ENCODE measurements around the gene PEA15. TPM values are rescaled to one million over a fixed set of nuclear protein-coding genes. Genes with fewer than 3 reads are reported as not detected.

The PEA15 gene
- total and polyA plus RNA-seq, 2 of the 8 experiments (the other 6 are each of a cell fraction or from before 2014, with no cell fraction given): 71.3 to 75.1 TPM

GRCh38 chr1:160258177-160258798 lies 53.1 kb downstream of the PEA15 start:
- ChIA-PET POLR2A (ENCODE audit: partially characterized antibody) (interaction anchor here (1.2 to 1.7 kb wide), 3 partner anchors 13 to 89 kb away, joined by 5 to 8 read pairs (median 5); no protein-coding TSS in a partner anchor), CTCF (ENCODE audit: partially characterized antibody) (interaction anchor here (0.8 to 2.7 kb wide), 7 partner anchors 10 to 173 kb away, joined by 3 to 11 read pairs (median 4); partner anchors contain the start of gene PEX19)
- H3K27me3 ChIP-seq (replicated peaks in 1 of 4; ENCODE audit: control insufficient read depth in 3 of 4, extremely low read depth in 1 of 4, insufficient read depth in 3 of 4, low read length in 3 of 4): no peaks in the 10 kb centered on the region
- H4K20me1 ChIP-seq (replicated peaks in 1 of 2; ENCODE audit: control insufficient read depth in 1 of 2, insufficient read depth in 2 of 2, low read length in 2 of 2): no peaks in the 10 kb centered on the region
- no peak overlapping the region for H2BK5ac ChIP-seq (ENCODE audit: low read depth, low read length)
- WGBS, 2 experiments (ENCODE audit: extremely low coverage in 1 of 2, insufficient coverage in 1 of 2, insufficient read length in 1 of 2, insufficient replicate concordance in 2 of 2, low coverage in 1 of 2, low lambda C conversion rate in 2 of 2, missing lambda C conversion rate in 1 of 2): 91% methylated on average over 7 of the region's 7 CpGs; no CpG with 5 or more reads in 1 of the 2 experiments
- no peaks in the 10 kb centered on the region; the same call in 1 of the 2 replicates for H3K79me1 ChIP-seq (ENCODE audit: low read depth, low read length)
- H2BK120ac ChIP-seq (replicated peaks; ENCODE audit: low read depth, low read length): no peak overlapping the region
- no peak overlapping the region for H2BK15ac ChIP-seq (ENCODE audit: low read length)
- no peak overlapping the region for H4K8ac ChIP-seq (ENCODE audit: extremely low read depth, insufficient read depth, low read length)
- no peak overlapping the region for H4K91ac ChIP-seq (replicated peaks; ENCODE audit: insufficient read length, low read length)
- no peak overlapping the region for H3K14ac ChIP-seq (ENCODE audit: insufficient read length)
- no peak overlapping the region for H2BK12ac ChIP-seq (ENCODE audit: low read depth, low read length)
- no peak for FAIRE-seq
- no peak overlapping the region for H2AFZ ChIP-seq (ENCODE audit: low read length)
- no peak overlapping the region for H3K23ac ChIP-seq (ENCODE audit: insufficient read length)
- 0 out of 2 replicates have a peak, but pooled peaks cover 2% of the 10 kb centered on the region for H3K23me2 ChIP-seq (ENCODE audit: low read depth, low read length)
- no peak for DNase-seq (ENCODE audit: low read depth in 1 of 2, low spot score in 2 of 2)
- peaks cover 2 to 13% (median 5%) of the 10 kb centered on the region in 4 experiments; a peak in 6 of 7 replicates for H3K4me1 ChIP-seq (replicated peaks in 1 of 4; ENCODE audit: control insufficient read depth in 3 of 4, insufficient read depth in 4 of 4, low read length in 3 of 4)
- H4K5ac ChIP-seq (ENCODE audit: insufficient read length, low read depth, low read length): no peak overlapping the region
- no peak overlapping the region for H2BK20ac ChIP-seq (ENCODE audit: low read length)
- no peak overlapping the region for H3K9ac ChIP-seq (replicated peaks in 1 of 4; ENCODE audit: extremely low read depth in 1 of 4, low read depth in 3 of 4, low read length in 3 of 4)
- H3K36me3 ChIP-seq (ENCODE audit: control insufficient read depth in 2 of 4, insufficient read depth in 4 of 4, low read length in 3 of 4): peaks cover 0 to 4% (median 0%) of the 10 kb centered on the region in 4 experiments; a peak in 2 of 8 replicates
- H3K4ac ChIP-seq (replicated peaks; ENCODE audit: insufficient read length, low read depth, low read length): no peak overlapping the region
- H3K56ac ChIP-seq (replicated peaks; ENCODE audit: insufficient read length, low read depth, low read length): no peak overlapping the region
- H3K18ac ChIP-seq (ENCODE audit: extremely low read depth, low read length): no peak overlapping the region
- no peak overlapping the region for H3K27ac ChIP-seq (ENCODE audit: low read depth, low read length)
- peaks cover 5 to 76% of the 10 kb centered on the region in 2 experiments; a peak in 3 of 4 replicates for H3K79me2 ChIP-seq (ENCODE audit: control insufficient read depth in 1 of 2, insufficient read depth in 2 of 2, low read length in 2 of 2)
- no peak overlapping the region for H3K4me3 ChIP-seq (ENCODE audit: extremely low read depth in 1 of 4, insufficient read depth in 2 of 4, low read depth in 3 of 4, low read length in 4 of 4)
- TF ChIP-seq, protein P1, sequence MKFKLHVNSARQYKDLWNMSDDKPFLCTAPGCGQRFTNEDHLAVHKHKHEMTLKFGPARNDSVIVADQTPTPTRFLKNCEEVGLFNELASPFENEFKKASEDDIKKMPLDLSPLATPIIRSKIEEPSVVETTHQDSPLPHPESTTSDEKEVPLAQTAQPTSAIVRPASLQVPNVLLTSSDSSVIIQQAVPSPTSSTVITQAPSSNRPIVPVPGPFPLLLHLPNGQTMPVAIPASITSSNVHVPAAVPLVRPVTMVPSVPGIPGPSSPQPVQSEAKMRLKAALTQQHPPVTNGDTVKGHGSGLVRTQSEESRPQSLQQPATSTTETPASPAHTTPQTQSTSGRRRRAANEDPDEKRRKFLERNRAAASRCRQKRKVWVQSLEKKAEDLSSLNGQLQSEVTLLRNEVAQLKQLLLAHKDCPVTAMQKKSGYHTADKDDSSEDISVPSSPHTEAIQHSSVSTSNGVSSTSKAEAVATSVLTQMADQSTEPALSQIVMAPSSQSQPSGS (IDR thresholded peaks at IDR 0.05; ENCODE audit: low read length): no peak
- TF ChIP-seq SRF (IDR thresholded peaks at IDR 0.05; ENCODE audit: low read depth, low read length) (no peak), SP1 (IDR thresholded peaks at IDR 0.05; ENCODE audit: low read depth, low read length) (no peak), TAF7 (optimal IDR thresholded peaks at IDR 0.05; ENCODE audit: borderline replicate concordance, low read depth, low read length) (no peak)
- peak overlapping the region in 1 of 2 experiments; percentile 49; a peak in 1 of 4 replicates for H3K4me2 ChIP-seq (ENCODE audit: insufficient read depth in 1 of 2, low read depth in 2 of 2, low read length in 2 of 2)
- H3K9me3 ChIP-seq (ENCODE audit: insufficient read depth in 2 of 2, low read depth in 1 of 2, low read length in 1 of 2): no peaks in the 10 kb centered on the region
- H2AK5ac ChIP-seq (ENCODE audit: low read depth, low read length): no peak overlapping the region
